DMS153 treated with DMSO at 0.1 percent for 48 hours (cell line): ENCODE data around the gene FOXO3.
"Not testable (repeated sequence)": the region's sequence is repeated elsewhere in the genome, so short reads cannot be mapped to it uniquely, and the experiment has no call there.

Source experiments
- DNase-seq: peaks from one replicate; lab custom pipeline; 2025; ENCODE audit not compliant: unreplicated experiment; lab: John Stamatoyannopoulos, UW

Gene FOXO3

DNA sequence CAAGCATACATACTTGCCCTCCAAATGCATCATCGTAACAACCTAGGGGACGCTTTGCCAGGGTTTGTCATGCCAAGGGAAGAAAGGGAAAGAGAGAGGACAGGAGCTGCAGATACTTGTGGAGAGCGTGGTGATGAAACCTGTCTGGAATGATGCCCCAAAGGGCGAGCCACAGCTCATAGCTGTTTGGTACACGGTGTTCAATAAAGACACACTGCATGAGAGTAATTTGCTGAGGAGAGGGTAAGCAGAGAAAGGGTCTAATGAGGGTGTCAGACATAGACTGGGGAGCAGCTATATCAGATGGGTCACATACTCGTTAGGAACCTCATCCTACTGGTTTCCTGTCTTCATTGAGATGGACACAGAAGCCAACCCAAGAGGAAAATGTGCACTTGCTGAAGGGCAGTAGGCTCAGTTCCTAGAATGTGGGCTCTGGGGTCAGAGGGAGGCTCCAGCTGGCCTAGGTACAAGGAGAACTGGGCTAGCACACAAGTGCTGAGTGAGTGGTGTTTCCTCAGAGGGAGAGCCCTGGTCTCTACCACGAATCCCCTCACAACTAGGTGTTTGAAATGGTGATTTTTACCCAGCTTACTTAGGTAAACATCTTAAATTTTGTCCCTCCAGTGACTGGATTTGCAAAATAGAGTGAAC is 5.2 kb upstream of the FOXO3 start:
- DNase-seq: no peak

DNA sequence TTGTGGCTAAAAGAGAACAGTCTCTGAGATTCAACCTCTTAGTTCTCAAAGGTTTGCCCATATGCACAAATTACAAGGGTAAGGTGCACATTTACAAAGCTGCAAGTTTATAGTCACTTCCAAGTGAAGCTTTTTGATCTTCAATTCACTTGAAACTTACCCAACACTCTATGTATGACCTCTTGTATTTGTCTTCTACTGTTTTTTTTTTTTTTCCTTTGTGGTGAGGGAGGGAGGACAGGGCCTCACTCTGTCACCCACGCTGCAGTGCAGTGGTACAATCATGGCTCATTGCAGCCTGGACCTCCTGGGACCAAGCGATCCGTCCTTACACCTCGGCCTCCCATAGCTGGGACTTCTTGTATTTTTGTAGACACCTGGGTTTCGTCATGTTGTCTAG is 4.5 kb upstream of the FOXO3 start:
- DNase-seq: no peak

DNA sequence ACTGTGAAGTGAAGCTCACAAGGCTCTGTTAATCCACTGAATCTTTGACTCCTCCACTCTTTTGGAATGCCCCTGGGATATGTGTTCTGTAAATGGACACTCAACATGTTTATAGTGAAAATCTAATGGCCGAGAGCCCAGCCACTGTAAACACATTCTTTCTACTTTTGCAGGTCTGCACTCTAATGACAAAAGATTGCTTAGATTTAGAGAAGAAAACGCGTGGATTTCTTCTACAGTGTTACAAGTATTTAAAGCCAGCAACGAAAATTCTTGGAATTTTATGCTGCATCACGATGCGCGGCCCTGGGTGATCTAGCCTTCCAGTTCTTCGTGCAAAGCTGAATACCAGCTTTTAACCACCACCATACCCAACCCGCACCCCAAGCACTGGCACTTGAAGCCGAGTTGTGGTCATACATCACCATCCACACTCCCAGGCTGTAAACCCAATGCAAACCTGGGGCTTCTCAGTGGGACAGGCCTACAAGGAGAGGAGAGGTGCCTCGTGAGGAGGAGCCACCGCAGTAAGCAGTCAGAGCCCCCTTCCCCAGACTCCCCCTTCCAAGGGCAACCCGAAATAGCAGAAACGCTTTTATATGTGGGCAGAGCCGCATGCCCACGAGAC is 3.7 kb upstream of the FOXO3 start:
- DNase-seq: no peak

DNA sequence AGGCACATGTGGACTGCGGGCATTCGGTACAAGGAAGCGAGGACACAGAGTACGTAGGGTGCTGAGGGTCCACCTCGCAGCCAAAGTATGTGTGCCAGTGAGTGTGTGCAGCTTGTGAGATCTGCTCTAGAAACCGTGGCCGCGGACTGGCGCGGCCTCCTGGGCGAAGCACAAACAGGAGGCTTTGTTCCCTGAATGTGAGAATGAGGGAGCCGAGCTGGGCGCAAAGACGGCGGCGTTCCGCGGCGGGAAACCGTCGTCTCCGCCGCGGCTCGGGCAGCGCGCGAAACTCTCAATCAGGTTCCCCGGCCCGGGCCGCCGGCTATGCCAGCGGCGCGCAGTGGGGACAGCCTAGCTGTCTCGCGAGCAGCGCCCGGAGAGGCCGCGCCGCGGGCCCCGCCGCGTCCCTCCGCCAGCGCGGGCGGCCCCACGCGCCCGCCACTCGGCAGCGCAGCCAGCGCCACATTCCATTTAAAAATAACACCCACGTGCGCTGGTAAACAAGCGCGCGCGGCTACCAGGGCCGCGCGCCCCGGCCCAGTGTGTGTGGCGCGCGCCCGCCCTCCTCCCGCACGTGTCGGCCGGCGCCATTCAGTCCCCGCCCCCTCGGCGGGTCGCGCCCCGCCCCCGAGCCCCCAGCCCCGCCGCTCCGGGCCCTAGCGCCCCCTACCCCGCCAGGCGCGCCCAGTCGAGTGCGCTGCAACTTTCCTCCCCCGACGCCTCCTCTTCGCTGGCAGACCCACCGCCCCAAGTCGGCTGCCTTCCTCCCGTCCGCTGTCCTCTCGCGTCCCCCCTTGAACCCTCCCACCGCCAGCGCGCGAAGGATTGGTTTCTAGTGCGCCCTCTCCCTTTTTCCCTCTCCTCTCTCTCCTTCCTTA is 3.0 kb upstream of the FOXO3 start:
- DNase-seq: no peak

DNA sequence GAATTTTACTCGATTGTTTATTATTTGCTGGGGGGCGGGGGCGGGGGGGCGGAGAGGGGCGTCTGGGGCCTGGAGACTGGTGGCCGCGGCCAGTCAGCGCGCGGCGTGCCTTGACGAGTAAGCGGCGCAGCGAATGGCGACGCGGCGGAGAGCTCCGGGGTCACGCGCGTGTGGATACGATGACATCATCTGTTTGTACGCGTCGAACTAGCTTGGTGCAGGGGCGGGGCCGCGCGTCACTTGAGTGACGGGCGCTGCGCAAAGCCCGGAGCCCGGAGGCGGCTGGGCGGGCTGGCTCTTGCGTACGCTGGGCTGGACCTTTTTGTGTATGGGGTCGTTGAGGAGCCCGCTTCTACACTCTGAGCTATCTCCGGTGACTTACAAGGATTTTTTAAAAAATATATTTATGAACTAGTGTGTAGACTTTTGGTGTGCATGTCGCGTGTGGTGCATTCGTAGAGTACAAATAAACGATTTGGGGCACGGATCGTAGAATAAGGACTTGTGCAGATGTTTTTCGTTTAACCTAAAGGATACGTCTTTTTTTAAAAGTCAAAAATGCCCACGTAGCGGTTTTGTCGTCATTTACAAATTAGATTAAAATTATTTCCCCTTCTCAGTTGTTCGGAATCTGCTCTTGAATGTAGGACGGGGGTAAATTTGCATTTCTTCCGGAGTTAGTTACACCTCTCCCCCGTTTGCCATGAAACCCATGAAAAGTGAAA is 2.2 kb upstream of the FOXO3 start:
- DNase-seq: peak; percentile 95

DNA sequence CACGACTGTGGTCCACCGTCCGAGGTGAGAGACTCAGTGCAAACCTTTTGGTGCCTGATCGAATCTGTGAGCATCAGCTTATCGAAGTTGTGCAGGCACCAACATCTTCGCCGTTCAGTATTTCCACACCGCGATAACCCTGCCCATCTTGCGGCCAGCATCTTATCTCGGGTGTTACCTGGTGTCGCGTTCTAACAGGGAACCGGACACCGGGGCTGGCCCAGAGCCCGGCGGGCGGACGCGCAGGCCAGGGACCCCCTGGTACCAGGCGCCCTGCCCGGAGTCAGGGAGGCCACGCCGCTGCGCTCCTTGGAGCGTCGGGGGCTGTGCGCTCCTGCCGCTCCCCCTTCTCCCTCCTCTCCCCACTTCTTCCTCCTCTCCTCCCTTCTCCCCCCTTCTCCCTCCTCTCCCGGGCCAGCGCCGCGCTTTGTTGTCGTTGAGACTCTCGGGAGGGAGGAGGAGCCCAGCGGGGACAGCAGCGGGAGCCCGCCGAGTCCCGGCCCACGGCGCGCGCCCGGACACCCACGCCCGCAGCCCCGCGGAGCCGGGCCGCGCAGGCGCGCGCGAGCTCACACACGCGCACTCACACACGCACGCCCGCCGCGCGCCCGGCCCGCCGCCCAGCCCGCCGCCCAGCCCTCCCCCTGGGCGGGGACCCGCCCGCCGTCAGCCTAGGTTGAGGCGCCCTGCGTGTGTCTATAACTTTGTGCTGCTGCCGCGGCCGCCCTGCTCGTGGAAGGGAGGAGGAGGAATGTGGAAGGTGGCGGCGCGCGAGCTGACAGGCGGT is 1.4 kb upstream of the FOXO3 start:
- peak; percentile 32 for DNase-seq

DNA sequence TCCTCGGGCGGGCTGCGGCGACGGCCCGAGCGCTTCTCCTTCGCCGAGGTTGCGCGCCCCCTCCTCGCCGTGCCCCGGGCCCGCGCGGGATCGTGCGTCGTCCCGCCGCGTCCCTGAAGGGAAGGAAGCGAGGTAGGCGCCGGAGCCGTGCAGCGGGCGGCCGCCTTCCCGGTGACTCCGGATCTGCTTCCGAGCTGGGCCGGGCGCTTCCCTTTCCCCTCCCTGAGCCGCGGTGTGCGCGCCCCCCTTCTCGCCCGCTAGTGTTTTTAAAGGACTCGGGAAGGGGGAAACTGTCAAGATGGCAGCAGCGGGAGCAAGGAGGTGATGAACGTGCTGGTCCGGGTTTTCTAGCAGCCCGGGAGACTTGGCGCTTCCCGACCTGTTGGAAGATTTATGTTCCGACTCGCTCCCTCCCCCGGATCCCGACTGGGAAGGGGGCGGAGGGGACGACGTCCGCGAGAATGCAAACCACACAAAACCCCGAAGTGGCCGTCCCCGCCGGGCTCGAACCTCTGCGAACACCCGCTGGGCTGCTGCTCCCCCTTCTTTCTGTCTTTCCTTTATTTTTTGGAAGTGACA is 744 bp upstream of the FOXO3 start:
- peak; percentile 26 for DNase-seq

DNA sequence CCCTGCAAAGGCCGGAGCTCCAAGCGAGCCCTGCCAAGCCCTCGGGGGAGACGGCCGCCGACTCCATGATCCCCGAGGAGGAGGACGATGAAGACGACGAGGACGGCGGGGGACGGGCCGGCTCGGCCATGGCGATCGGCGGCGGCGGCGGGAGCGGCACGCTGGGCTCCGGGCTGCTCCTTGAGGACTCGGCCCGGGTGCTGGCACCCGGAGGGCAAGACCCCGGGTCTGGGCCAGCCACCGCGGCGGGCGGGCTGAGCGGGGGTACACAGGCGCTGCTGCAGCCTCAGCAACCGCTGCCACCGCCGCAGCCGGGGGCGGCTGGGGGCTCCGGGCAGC is 561 bp downstream of the FOXO3 start:
- not testable (repeated sequence) for DNase-seq

DNA sequence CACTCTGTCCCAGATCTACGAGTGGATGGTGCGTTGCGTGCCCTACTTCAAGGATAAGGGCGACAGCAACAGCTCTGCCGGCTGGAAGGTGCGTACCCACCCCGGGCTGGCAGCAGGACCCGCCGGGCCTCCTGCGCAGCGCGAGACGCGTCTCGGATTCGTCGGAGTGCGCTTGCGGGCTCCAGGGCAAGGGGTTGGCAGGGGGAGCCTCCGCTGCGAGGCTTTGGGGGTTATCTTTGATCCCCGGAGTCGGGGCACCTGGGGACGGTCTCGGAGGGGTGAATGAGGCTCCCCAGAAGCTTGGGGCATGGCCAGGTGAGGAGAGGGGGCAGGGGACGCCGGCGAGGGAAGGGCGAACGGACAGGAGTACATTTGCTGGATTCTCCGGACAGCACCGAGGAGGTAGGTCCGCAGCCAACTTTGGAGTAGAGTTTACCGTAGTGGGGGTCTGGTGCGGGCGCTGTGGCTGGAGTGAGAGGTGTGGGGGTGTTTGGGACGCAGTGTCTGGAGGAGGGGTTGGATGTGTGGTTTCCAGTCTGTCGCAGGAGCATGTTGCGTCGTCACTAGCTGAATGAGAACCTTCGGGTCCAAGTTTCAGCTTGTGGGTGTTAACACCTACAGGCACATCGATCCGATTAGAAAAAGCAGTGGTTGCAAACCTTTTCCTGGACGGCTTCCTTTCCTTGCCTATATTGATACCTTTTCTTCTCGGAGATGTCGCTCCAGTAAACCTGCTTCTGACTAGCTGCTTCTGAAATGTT is 1.2 kb downstream of the FOXO3 start:
- no peak for DNase-seq

DNA sequence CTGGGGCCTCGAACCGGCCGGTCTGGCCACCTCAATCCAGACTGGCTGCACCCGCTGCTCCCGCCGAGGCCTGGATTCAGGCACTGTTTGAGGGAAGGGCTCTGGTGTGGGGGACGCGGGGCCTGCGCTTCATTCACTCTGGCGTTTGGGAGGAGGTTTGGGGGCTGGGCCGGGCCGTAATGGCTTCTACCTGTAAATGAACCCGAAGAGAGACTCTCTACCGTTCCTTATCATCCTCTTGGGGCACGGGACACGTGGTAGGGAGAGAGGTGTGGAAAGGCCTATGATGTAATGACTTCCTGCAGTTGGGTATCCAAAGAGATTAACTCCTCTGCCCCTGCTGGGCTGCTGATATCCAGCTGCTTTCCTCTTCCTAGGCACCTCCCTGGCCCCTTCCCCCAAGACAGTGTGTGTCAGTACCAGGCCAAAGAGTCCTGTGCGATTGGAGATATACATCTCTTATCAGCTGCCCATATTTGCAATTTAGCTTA is 1.8 kb downstream of the FOXO3 start:
- peak; percentile 81 for DNase-seq

DNA sequence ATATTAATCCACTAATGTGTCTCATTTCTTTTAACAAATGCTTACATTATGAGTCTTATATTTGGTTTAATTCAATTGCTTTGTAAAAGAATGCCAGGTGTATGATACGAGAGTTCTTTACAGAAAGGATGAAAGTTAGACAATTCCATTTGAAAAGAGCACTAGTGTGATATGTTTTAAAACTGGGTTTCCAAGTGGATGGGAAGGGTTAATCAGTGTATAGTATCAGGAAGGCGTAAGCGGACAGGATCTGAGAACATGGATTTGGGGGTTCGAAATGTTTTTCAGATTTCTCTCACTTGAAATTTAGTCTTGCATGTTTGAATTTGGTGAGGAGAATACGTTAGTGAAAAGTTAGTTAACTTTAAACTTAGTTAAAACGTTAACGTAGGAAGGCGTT is 2.6 kb downstream of the FOXO3 start:
- DNase-seq: no peak

DNA sequence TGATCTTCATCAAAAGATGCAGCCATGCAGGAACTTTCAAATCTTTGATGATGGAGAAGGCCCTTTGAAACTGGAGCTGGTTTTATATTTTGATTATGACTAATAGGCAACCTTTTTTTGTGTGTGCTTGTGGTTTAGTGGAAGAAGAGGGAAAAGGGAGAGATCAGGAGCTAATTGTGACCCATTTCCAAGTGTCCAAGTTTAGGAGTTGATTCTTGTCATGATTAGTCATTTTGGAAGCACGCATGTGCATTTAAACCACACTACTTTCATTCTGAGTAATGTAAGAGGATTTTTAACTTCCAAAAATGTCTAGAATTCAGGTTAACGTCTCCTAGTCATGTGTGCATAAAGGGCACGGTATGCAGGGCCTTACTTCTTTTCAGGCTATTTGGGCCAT is 3.5 kb downstream of the FOXO3 start:
- DNase-seq: no peak

DNA sequence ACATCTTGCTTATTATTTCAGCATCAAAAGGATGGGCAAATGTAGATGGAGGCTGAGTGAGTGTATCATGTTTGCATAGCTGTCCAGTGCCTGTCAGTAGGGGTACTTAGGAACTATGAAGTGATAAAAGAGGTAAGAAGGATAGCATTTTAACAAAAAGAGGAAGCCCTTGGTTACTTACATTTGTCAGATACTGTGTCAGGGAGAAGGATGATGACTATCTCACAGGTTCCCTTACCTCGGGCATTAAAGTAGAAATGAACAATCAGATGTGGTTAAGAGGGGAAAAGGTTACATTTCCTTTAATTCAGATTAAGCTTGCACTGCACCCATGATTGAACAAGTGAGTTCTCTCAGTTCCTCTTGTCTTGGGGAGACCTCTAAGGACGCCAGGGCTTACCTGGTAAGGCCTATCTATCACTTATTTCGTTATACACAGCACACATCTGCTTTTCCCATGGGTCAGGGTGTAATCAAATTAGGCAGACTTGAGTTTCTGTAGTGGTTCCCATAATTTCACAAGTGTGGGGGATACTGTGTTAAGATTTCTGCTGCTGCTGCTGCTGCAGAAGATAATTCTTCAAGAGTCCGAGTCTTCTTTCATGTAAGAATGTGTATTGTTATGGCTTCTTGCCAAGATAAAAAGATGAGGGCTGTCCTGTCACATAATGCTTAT is 4.5 kb downstream of the FOXO3 start:
- DNase-seq: no peak

DNA sequence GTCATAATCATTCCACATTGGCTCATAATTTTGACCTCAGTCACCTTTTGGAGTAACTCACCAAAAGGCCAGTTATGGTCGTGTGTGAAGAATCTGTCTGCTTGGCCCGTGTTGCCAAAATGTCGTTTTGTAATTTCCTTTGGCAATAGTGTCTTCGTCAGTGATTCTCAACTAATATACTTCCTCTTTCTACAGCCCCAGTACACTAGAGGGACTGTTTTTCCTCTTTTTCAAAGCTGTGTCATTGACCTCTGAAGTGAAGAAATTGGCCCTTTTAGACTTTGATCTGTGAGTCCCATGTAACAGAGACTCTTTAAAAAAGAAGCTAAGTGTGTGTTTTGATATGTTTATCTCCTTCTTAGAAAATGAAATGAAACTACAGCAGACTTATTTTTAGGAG is 5.2 kb downstream of the FOXO3 start:
- DNase-seq: no peak

DNA sequence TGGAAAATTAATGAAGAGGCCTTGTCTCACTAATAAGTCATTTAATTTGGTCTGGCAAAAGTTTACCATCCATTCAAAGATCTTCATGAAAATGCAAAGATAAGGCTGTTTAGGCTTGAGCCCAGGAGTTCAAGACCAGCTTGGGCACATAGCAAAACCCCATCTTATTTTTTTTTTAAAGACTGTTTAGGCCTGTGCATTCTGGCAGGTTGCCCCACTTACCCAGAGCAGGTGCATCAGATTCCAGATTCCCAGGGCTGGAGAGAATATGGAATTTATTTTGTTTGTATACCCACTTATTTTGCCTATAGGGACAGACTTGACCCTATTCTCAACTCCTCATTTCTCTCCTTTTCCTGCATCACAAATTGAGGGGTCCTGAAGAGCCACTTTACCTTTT is 5.7 kb downstream of the FOXO3 start:
- DNase-seq: no peak

DNA sequence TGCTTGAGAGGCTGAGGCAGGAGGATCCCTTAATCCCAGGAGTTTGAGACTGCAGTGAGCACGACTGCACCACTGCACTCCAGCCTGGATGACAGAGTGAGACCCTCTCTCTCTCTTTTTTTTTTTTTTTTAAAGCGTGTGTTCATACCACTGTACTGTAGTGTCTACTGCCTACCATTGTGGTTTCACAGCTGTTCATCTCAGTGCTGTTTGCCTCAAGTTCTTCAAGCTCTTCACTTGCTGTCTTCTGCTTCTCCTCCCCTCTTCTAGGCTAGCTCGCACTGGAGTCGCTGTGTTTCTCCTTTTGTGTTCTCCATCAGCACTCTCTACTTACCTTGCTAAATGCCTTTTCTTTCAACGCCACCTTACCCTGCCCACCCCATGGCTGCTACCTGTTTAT is 7.4 kb downstream of the FOXO3 start:
- DNase-seq: no peak

DNA sequence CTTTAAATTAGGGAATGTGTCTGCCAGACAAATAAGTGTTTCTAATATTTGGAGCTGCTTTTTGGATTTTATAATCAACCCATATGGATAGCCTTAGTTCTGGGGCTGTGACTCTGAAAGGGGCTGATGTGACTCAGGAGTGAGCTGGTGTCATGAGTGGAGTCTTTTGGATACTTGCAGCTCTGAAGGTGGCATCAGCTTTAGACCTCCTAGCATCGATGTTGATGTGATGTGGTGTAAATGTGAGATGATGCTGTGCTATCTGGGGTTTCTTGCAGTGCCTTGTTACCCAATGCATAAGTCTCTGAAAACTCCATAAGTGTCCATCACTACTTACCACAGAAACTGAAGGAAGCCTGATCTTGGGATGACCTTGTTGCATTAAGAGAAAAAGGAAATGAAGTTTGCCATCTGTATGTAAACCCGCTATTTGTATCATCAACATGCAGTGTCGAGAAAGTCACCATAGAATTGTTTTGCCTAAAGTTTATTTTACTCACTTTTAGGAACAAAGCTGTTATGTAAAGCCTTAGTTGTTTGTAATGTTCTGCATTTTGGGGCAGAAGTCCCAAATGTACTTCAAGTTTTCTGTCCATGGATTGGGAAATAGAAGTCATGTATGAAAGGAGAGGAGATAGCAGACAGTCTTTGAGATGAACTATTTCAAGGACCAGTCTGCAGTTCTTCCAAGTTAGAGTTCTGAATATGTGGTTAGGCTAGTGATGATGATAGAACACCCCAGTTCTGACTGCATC is 8.0 kb downstream of the FOXO3 start:
- DNase-seq: no peak

DNA sequence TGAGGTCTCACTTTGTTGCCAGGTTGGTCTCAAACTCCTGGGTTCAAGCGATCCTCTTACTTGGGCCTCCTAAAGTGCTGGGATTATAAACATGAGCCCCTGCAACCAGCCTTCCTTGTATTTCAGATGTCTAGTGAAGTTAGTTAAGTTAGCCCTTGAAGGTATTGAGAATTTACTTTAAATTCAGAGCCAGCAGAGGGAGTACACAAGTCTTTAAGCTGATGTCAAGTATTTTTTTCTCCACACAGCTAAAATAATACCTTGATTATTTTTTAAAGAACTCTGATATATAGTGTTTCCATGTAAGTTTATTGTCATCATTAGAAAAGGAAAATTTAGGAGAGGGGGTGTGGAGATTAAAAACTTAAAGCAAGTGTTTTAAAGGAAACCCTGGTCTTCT is 9.8 kb downstream of the FOXO3 start:
- no peak for DNase-seq
